GM21723 (cell line): ENCODE measurements around the gene DUSP18.
"Not testable (repeated sequence)": the region's sequence is repeated elsewhere in the genome, so short reads cannot be mapped to it uniquely, and the experiment has no call there.

Experiments
- ATAC-seq: cut with Tn5 transposase; IDR thresholded peaks from one replicate; pipeline ENCODE4 v1.9.1; 2021; ENCODE audit warnings: mild to moderate bottlenecking, moderate library complexity; ENCODE audit not compliant: unreplicated experiment

Gene DUSP18

DNA sequence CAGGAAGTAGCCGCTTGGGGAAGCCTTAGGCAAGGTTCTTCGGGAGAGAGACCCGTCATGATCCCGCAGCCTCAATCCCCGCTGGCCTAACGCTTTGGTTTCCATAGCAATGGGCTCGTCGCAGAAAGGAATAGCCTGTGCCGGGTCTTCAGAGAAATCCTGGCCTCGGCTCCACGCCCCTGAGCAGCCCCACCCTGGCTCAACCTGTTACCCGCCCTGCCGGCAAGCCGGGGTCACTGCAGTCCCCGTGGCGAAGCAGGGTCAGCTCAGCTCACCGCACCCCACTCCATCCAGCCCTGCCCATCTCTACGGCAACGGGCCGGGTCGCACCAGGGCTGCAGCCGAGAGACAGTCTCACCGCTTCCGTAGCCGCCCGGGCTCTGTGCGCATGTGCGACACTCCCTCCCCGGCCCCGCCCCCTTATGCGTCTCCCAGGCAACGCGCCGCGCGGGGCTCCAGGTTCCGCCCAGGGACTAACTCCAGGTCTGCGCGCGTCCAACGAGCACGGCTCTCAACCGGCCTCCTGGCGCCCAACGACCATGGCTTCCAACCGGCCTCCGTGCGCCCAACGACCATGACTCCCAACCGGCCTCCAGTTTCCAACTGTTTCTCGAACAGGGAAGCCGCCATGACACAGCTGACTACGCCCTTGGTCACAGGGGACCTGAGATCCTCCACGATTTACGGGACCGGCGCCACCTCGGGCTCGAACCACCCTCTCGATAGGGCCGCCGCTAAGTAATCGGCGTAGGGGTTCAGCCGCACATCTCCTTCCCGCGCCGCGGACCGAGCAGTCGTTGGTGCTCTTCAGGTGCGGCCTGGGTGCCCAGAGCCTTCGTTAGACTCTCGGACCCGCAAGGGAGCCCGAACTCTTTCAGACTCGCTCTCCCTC, at the start of gene DUSP18:
Gene DUSP18, minus strand, starts transcription at position 382 of the 892 bp plus-strand sequence. CDS start 3,872 bp downstream, outside the sequence.
- peak; percentile 83 for ATAC-seq

DNA sequence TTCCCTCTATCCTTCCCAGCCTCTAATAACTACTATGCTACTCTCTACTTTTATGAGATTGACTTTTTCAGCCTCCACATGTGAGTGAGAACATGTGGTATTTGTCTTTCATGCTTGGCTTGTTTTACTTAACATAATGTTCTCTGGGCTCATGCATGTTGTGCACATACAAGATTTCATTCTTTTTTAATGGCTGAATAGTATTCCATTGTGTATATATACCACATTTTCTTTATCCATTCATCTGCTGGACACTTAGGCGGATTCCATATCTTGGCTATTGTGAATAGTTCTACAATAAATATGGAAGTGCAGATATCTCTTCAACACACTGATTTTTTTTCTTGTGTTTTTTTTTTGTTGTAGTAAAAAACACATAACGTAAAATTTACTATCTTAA, 46.4 kb upstream of the DUSP18 start:
- ATAC-seq, result no peak

DNA sequence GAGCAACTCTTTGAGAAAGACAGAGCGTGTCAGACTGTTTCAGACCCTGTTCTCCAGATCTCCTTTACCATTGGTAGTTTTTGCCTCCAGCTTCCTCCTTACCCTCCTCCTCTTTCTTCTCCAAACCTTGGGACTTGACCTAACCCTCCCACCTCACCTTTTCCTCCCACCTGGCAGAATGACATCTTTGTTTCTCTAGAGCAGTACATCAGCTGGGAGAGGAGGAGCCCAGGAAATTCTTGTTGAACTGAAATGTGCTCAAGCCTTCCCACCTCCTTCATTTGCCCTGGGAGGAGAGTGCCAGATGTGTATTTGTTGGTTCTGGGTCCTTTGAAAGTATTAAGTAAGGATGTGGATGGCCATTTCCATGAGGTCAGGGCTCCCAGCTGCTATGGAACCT, 44.4 kb upstream of the DUSP18 start:
- no peak for ATAC-seq

DNA sequence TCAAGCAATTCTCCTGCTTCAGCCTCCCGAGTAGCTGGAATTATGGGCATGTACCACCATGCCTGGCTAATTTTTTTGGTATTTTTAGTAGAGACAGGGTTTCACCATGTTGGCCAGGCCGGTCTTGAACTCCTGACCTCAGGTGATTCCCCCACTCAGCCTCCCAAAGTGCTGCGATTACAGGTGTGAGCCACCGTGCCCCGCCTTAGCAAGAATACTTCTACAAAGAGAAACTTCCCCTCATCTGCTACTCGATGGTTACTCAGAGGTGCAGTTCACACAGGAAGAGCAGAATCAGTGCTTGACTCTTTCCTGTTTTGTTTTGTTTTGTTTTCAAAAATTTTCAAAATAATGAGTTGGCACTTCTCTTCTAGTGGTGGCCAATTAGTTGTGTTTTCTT, 42.3 kb upstream of the DUSP18 start:
- ATAC-seq, result not testable (repeated sequence)

DNA sequence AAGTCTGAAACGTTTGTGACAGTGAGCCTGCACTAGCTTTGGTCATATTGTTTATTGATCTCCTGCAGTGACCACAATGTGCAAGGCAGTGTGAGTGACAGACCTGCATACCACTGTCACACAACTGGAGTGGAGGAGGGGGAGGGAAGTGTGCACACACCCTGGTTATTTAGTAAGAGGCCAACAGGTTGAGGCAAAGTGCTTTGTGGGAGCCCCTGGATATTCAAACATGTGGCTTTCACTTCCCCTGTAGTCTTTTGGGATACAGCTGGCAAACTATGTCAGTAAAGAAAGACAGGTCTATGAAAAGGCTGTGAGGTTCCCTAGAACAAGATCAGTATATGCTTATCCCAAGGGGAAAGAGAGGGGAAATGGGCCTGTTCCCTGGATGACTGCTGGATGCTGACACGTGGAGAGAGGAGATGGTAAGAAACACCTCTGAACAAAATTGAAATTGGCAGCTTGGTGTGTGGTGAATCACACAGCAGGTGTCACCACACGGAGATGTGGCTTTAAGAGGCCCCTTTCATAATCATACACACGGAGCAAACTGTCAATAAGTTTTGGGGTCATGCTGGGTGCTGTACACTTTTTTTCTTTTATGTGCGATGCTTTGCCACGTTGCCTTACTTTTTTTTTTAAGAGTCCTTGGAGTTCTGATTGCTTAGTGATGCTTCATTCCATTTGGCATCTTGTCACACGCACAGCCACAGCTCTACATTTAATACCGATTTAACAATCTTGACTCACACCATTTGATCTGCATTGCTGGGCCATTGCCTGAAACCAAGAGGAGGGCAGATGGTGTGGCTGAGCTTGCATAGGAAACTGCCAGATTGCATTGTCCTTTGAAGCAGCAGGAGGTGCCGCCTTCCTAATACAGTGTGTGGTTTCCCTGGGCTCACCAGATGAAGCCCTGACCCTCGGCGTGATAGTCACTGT, 38.3 kb upstream of the DUSP18 start:
- ATAC-seq, result peak; percentile 75

DNA sequence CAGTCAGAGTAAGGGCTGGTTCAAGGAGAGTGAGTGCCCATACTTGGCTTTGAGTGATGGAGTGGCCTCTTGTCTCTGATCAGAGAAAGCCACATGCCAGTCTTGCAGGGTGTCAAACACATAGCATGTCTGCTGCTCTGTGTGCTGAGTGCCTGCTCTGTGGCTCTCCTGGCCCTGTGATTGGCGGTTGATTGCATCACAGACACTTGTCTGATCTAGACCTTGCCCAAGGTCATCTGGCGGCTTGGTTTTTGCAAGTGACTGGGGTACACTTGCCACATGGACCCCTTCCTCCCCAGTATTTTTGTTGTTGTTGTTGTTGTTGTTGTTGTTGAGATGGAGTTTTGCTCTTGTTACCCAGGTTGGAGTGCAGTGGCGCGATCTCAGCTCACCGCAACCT, 37.3 kb upstream of the DUSP18 start:
- ATAC-seq, result no peak

DNA sequence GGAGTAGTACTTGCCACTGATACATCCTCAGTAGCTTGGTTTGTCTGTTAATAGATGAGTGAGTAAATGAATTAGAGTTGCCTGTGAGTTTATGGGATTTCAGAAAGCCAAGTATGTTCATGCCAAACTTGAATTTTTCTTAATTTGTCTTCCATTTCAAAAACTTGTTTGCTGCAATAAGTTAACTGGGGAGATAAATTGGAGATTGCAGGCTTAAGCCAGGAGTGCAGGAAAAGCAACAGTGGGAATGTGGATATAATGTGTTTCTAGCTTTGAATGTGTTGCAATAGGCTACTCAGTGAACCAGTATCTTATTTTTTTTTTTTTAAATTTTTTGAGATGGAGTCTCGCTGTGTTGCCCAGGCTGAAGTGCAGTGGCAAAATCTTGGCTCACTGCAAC, 35.2 kb upstream of the DUSP18 start:
- ATAC-seq, result no peak

DNA sequence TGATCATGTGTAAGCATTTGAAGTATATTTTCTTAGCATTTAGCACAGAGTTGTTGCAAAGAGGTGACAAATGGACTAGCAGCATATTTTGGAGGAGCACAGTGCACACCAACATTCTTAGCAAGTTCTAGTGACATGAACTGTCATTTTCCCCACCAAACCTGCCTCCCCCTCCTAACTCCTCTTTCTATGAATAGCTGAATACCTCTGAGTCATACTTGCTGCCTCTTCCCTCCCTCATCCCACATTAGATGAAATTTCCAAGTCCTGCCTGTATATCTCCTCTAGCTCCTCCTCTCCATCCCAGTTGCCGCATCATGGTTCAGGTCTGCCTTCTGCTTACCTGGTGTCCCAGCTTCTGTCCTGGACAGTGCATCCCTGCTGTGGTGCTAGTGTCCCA, 34.2 kb upstream of the DUSP18 start:
- ATAC-seq, result no peak

DNA sequence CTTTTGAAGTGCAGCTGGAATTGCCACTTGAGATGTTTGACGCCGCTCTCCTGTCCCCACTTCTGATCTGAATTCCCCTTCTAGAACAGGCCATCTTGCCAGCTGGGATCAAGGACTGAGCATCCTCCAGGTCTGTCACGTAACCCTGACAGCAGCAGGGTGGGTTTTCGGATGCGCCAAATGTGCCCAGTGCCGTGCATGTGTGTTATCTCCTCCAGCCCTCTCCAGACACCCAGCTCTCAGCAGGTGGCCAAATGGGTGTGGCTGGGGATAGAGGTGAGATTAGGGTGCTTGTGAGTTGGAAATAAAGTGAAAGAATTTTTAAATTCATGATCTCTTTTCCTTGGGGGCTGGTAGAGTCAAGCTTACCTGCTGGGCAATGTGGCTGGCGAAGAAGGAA, 30.3 kb upstream of the DUSP18 start:
- no peak for ATAC-seq

DNA sequence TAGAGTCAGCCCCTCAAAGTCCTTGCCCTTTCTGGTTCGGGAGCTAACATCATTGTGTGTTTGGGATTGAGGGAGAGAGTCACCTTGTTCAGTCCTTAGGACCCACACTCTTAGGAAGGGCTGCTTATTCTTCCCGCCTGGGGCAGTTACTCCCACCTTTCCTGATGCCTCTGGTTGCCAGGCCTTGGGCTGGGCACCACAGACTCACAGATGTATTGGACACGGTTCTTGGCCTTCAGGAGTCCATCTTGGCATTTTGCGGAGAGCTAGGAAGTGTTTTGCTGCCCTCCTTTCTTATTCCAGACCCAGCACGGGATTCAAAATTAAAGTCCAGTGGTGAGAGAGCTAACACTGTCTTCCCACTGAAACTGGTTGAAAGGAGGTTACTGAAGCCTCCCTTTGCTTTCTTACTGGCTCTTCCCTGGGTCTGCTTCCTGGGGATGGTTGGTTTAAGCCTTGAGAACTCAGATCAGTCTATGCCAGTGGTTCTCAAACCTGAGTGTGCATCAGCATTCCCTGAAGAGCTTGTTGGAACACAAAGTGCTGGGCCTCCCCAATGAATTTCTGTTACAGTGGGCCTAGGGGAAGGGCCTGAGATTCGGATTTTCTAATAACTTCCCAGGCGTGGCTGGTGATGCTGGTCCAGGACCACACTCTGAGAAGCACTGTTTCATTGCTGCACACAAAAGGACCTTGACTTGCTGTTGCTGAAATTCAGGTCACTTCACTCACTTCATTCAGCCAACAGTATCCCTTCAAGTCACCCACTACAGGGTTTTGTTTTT, 28.4 kb upstream of the DUSP18 start:
- ATAC-seq, result no peak

DNA sequence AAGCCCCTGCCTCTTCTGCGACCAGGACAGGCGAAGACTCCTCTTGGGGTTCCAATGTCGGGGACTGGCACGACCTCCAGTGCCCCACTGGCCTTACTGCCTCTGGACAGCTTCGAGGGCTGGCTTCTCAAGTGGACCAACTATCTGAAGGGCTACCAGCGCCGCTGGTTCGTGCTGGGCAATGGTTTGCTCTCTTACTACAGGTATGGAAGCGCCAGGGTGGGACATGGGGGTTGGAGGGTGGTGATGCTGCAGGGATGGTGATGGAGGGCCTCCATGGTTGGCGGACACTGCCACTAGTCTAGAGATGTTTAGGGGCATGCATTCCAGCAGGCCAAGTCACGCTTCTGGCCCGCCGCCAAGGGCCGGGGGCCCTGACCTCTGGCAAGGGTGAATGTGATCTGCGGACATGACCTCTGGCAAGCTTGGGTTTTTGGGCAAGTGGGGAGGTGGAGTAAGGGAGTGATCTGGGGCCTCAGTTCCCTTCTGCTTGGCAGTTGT, 27.7 kb upstream of the DUSP18 start:
- no peak for ATAC-seq

DNA sequence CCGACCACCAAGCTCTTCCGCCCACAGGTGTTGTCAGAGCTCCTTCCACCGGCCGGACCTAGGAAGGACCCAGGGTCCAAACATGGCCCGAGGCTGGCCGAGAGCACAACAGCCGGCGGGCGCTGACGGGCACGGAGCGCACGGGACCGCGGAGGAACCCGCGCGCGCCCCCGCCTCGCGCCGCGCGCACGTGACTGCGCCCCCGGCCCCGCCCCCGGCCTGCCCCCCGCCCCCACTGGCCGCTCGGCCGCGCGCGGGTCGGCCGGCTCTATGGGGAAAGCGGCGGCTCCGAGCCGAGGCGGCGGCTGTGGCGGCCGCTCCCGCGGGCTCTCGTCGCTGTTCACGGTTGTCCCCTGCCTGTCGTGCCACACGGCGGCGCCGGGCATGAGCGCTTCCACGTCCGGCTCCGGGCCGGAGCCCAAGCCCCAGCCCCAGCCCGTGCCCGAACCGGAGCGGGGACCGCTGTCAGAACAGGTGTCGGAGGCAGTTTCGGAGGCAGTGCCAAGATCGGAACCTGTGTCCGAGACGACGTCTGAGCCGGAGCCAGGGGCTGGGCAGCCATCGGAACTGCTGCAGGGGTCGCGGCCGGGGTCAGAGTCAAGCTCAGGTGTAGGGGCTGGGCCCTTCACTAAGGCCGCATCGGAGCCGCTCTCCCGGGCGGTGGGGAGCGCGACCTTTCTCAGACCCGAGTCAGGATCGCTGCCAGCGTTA, 27.1 kb upstream of the DUSP18 start, which contains the start of gene OSBP2:
Gene OSBP2, plus strand, starts transcription at position 235 of the 711 bp plus-strand sequence. Its CDS starts 36 bp downstream, at position 271.
- no peak for ATAC-seq

DNA sequence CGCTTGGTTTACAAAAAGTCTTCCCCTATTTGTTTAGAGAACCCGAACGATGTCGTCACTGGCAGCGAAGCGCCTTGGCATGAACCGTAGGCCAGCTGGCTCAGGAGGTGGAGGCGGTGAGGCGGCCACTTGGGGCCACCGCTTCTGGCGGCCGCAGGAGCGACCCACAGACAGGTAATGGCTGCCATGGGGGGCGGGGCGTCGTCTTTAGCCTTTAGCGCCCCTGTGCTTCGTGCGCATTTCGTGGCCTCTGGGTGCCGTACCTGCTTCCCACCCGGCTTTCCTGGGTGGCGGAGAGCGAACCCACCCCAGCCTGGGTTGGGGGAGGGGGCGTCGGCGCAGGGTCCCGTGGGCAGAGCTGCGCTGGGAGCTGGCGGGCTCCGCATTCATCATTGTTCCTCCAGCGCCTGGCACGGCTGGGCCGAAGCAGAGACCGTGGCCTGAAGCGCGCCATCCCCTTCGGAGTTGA, 26.5 kb upstream of the DUSP18 start:
- no peak for ATAC-seq

DNA sequence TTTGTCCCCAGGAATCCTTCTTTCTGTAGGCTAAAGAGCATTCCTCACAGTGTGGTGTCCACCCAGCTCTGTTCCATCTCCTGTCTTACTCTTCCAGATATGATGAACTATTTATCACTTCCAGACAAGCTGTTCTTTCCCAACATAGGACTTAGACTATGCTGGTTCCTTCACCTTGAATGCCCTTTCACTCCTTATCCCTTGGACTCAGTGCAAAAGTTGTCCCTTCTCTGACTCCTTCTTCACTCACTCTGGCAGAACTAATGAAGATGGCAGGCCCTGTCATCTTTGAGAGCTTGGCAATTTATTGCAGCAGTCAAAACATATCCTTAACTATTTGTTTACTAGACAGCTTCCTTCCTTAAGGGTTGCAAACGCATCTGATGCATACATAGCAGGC, 23.5 kb upstream of the DUSP18 start:
- ATAC-seq, result no peak

DNA sequence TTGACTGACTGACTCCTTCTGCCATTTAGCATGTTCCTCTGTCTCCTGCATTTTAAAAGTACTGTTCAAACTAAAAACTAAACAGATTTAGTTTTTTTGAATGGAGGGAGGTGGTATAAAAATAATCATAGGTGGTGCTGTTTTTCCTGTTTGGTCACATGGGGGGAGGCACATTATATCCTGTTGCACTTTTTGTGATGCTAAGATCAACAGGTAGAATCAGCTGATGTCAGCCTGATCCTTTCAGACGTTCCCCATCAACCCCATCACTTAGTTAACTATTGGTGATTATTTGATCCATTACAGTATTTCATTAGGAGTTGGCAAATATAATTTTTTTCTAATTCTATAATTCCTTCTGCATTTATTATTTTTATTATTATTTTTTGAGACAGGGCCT, 21.9 kb upstream of the DUSP18 start:
- no peak for ATAC-seq

DNA sequence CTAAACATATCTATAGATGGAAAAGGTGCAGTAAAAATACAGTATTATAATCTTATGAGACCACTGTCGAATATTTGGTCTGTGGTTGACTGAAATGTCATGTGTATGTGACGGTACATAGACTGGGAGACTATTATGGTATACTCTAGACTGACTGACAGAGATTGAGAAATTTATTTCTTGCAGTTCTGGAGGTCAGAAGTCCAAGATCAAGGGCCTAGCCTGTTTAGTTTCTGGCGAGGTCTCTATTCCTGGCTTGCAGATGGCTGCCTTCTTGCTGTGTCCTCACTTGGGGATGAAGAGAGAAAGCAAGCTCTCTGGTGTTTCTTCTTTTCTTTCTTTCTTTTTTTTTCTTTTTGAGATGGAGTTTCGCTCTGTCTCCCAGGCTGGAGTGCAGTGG, 19.7 kb upstream of the DUSP18 start:
- ATAC-seq, result no peak

DNA sequence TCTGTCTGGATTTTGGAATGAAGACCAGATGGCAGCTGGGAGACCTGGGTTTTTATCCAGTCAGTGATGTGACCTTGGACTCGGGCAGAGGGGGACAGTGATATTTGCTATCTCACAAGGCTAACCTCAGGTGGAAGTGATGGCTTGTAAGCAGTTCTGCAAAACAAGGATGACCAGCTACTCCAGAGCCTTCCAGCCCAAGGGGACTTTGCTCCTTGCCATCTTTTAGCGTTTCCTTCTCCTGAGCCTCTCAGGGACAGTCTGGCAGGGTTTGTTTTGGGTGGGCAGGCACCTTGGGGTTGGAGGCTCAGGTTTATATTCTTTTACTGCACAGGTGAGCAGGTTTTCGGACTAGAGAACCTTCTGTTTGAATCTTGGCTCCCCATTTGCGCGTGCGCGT, 17.5 kb upstream of the DUSP18 start:
- ATAC-seq, result no peak

DNA sequence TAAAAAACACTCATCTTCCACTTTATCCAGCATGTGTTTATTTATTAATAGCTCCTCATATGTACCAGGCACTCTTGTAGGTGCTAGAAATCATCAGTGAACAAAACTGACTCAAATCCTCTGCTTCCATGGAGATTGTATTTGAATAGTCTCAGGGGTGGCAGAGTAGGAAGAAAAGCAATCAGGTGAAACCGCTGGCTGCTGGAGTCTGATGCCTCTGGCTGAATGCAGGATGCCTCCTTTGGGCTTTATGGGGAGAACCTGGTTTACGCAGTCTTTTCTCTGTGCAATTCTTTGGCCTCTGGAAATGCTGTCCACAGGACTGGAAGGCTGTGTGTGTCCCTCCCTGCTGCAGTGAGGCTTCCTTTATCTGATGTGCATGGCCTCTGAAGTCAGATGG, 14.2 kb upstream of the DUSP18 start:
- ATAC-seq, result no peak

DNA sequence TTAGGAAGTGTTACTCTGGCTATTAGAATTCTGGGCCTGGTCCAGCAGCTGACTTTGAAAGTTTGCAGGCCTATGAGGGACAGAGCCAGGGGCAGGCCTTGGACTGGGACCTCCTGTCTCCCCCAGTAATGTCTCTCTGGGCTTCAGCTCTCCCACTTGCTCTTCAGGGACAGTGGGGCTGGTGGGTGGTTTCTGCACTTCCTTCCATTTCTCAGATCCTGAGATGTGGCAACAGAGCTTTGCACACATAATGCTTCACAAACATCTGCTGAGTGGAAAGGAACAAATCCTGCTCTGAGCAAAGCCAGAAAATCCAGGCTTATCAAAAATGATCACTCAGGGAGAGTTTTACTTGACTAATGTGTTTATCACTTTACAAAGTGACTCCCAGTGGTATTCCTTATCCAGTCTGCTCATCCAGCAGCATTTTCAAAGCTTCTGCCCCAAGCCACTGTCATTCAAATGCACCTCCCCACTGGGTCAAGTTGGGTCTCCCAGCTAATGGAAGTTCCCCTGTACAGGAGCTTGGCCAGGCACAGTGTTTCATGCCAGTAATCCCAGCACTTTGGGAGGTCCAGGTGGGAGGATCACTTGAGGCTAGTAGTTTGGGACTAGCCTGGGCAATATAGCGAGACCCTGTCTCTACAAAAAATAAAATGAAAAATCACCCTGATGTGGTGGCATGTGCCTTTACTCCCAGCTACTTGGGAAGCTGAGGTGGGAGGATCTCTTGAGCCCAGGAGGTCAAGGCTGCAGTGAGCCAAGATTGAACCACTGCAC, 13.5 kb upstream of the DUSP18 start:
- no peak for ATAC-seq
